Heart right ventricle (tissue), 16 donors: ENCODE data around the gene GIGYF1. TPM values are rescaled to one million over a fixed set of nuclear protein-coding genes. Genes with fewer than 3 reads are reported as not detected.
"Not testable (repeated sequence)": the region's sequence is repeated elsewhere in the genome, so short reads cannot be mapped to it uniquely, and the experiment has no call there.

Source experiments
- ATAC-seq, 8 donors: fragments of 200-7000 bp; cut with Tn5 transposase; one replicate each; pipeline ENCODE4 v1.9.1; 2020; ENCODE audit warnings: mild to moderate bottlenecking in 8 of 8, moderate library complexity in 8 of 8, moderate number of reproducible peaks in 1 of 8
- DNase-seq, 2 donors: peaks; one replicate each; pipeline ENCODE4 v3.0.0-alpha.2; 2020
- H3K27ac ChIP-seq, 10 donors: fragments of 200-600 bp; sonication (generic) in 2 of 10; one replicate each; pipeline versions ENCODE4 v1.5.0 to v1.8.0; 2020 to 2022; ENCODE audit warnings: mild to moderate bottlenecking in 3 of 10
- H3K27me3 ChIP-seq, 7 donors: fragments of 200-600 bp; one replicate each; pipeline ENCODE4 v1.8.0; 2021 to 2022; ENCODE audit warnings: mild to moderate bottlenecking in 2 of 7
- H3K36me3 ChIP-seq, 9 donors: fragments of 200-600 bp; sonication (generic) in 1 of 9; one replicate each; pipeline versions ENCODE4 v1.5.0 to v1.8.0; 2020 to 2022; ENCODE audit warnings: mild to moderate bottlenecking in 2 of 9
- H3K4me1 ChIP-seq, 9 donors: fragments of 200-600 bp; sonication (generic) in 1 of 9; one replicate each; pipeline versions ENCODE4 v1.5.0 to v1.8.0; 2020 to 2022; ENCODE audit warnings: mild to moderate bottlenecking in 4 of 9
- H3K4me3 ChIP-seq, 10 donors: fragments of 200-600 bp; sonication (generic) in 2 of 10; one replicate each; pipeline versions ENCODE4 v1.5.0 to v1.8.0; 2020 to 2022; ENCODE audit warnings: mild to moderate bottlenecking in 7 of 10, moderate library complexity in 2 of 10
- H3K9me3 ChIP-seq, 11 donors: fragments of 200-600 bp in 10 of 11; sonication (generic) in 2 of 11; one replicate each; pipeline versions ENCODE4 v1.5.0 to v1.8.0; 2013 to 2022; ENCODE audit warnings: mild to moderate bottlenecking in 2 of 11, control low read depth in 1 of 11, moderate library complexity in 1 of 11
- WGBS, 2 donors: extraction: QIAGEN DNeasy Blood & Tissue Kit; methylation state at CpG; one replicate each; pipeline ENCODE4 v1.1.7; 2013; ENCODE audit warnings: inconsistent platforms in 1 of 2; 5-methylcytosine and 5-hydroxymethylcytosine counted together
- intact Hi-C, 10 donors: fragments of 100-400 bp; cut with DNase I; formaldehyde crosslinking; loops; one replicate each; pipeline versions ENCODE4 v1.11.1 to v1.14.2; 2022
- polyA plus RNA-seq, 2 donors: library from polyadenylated mRNA; stranded (reverse); fragments of 200-250 nt; gene quantifications; one replicate each; pipeline ENCODE4 v1.2.3, GENCODE V29; 2013
- total RNA-seq, 10 donors: library from RNA; stranded (reverse); fragmentation: NEBNext Ultra II Directional in 3 of 10; extraction: Animal tissue kit (Norgen Biotek cat#: 25700) in 3 of 10; gene quantifications; one replicate each; pipeline versions ENCODE4 v1.2.1 to v1.2.4, GENCODE V29; 2021 to 2023
- TF ChIP-seq, protein P1 (sequence below), 9 donors: fragments of 200-600 bp; sonication (generic) in 2 of 9; IDR thresholded peaks; one replicate each; pipeline versions ENCODE4 v1.5.0 to v1.8.0; 2021 to 2022; ENCODE audit warnings: antibody characterized with exemption in 9 of 9, mild to moderate bottlenecking in 5 of 9, moderate library complexity in 1 of 9
- donor health status: Arrhythmogenic right ventricular cardiomyopathy.
- donor health status: ischemic (EF 13 %, LVEDD 7.1; RV severe dilation, severe dysfunction).
- donor health status: healthy with polysubstance abuse.
- donor health status: DM: no; HTN: yes; CAD: no.
- donor health status: DM: no; HTN: no; CAD: no.
- donor health status: ischemic (EF 25% LVEDD 6.9; RV normal size, moderate dysfunction).
- donor health status: ischemic (EF 25% LVEDD 5.7; RV mildly dilated, moderate dysfunction).
- donor health status: healthy.
- donor health status: DM: yes; HTN: yes; CAD: no.
- donor health status: Ischemic cardiomyopathy.
- donor health status: ischemic (EF 35%, LVEDD 5.7; RV mildly dilated, moderate dysfunction).
- donor health status: nonischemic (EF 11% LVEDD 7.7; RV severe dilation, severe dysfunction).
- donor health status: DM: yes; HTN: yes; CAD: no.
- donor health status: PGD.
- donor health status: ischemic (EF 29% LVEDD 5.4; RV normal size, mild dysfunction).
- donor health status: nonischemic (EF 23%, LVEDD 6.1; RV moderate dilation, normal function).

GIGYF1 gene
- total and polyA plus RNA-seq, 12 donors = 9.4 to 47.3 (median 24.2) TPM

DNA sequence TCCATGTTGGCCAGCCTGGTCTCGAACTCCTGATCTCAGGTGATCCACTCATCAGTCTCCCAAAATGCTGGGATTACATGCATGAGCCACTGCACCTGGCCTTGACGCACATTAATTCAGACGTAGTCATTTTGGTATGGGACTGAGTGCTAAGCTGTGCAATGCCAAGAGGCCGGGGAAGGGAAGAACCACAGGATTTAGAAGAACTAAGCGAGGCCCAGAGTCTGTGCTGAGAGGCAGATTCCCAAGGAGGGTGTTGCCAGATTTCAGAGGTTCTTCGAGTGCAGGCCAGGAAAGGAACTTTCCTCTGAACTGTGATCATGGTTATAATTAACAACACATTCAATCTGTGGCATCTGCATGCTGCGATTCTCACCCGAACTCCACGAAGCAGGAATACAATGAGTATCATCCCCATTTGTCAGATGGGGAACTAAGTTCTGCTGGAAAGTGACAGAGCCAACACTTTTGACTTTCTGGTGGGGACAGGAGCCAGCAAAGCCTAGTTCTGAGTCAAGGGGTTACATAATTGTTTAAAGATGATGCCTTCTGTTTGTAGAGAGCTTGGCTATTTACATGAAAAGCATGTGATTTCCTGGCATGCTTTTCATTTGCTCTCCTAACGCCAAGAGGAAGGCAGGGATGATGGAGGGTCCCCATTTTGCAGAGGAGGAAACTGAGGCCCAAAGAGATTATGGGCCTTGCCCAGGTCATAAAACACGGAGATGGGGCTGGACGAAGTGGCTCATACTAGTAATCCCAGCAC is 33.1 kb upstream of the GIGYF1 start:
- no peak for ATAC-seq
- intact Hi-C loops = loop anchor here in 4 of 10 donors (5.0 to 10.0 kb wide), 3 partner anchors 165 to 262 kb away; partner anchors contain the start of gene SPACDR (in 2 of the 4)
- TF ChIP-seq, protein P1, sequence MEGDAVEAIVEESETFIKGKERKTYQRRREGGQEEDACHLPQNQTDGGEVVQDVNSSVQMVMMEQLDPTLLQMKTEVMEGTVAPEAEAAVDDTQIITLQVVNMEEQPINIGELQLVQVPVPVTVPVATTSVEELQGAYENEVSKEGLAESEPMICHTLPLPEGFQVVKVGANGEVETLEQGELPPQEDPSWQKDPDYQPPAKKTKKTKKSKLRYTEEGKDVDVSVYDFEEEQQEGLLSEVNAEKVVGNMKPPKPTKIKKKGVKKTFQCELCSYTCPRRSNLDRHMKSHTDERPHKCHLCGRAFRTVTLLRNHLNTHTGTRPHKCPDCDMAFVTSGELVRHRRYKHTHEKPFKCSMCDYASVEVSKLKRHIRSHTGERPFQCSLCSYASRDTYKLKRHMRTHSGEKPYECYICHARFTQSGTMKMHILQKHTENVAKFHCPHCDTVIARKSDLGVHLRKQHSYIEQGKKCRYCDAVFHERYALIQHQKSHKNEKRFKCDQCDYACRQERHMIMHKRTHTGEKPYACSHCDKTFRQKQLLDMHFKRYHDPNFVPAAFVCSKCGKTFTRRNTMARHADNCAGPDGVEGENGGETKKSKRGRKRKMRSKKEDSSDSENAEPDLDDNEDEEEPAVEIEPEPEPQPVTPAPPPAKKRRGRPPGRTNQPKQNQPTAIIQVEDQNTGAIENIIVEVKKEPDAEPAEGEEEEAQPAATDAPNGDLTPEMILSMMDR (IDR thresholded peaks at IDR 0.05) = no peak
- Histone ChIP-seq H3K27ac (no peak overlapping the region), H3K27me3 (peaks cover 0 to 67% (median 28%) of the 10 kb centered on the region in 7 donors), H3K9me3 (no peaks in the 10 kb centered on the region), H3K4me1 (peaks cover 0 to 6% (median 0%) of the 10 kb centered on the region in 9 donors), H3K36me3 (no peaks in the 10 kb centered on the region), H3K4me3 (no peak overlapping the region)
- no peak for DNase-seq
- WGBS, 2 donors = 64 to 65% methylated on average over 12 of the region's 12 CpGs

DNA sequence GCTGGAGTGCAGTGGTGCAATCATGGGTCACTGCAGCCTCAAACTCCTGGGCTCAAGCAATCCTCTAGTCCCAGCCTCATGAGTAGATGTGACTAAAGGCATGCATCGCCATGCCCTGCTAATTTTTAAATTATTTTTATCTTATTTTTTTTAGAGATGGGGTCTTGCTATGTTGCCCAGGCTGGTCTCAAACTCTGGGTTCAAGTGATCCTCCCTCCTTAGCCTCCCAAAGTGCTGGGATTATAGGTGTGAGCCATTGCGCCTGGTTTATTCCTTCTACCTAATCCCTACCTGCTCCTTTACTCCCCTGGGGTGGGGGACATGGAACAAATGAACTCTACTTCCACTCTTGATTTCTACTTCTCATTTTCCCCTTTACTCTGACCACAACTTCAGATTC is 30.3 kb upstream of the GIGYF1 start:
- ATAC-seq, DNase-seq, H3K9me3 ChIP-seq, H3K4me3 ChIP-seq, H3K36me3 ChIP-seq, H3K27ac ChIP-seq: not testable (repeated sequence)
- Histone ChIP-seq H3K4me1 (peaks cover 0 to 17% (median 0%) of the 10 kb centered on the region in 9 donors), H3K27me3 (peaks cover 4 to 75% (median 56%) of the 10 kb centered on the region in 7 donors)
- intact Hi-C loops = loop anchor here in 2 of 10 donors (10.0 kb wide), 1 partner anchor 260 kb away; the partner anchor contains the start of gene SPACDR (in 2 of the 2)
- 90% methylated on average over 2 of the region's 2 CpGs for WGBS, 2 donors

DNA sequence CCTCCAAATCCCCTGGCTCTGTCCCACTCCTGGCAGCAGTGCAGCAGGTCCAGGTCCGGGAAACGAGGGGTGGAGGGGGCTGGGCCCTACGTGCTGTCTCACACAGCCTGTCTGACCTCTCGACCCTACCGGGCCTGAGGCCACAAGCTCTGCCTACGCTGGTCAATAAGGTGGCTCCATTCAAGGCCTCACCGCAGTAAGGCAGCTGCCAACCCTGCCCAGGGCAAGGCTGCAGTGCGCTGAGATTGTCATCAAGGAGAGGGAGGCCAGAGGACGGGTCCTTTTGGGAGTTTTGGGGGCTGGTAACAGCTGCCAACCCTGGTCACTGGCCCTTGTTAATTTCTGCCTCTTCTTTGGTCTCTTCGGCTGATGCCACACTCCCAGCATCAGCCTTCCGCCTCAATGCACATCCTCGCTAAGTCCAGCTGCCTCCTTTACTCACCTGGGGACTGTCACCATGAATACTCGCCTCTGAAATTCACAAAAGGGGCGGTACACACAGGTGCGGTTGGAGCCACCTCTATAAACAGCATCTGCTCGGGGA is 29.8 kb upstream of the GIGYF1 start:
- Histone ChIP-seq H3K4me1 (peaks cover 0 to 17% (median 0%) of the 10 kb centered on the region in 9 donors), H3K9me3 (no peaks in the 10 kb centered on the region), H3K27me3 (peaks cover 4 to 79% (median 57%) of the 10 kb centered on the region in 7 donors), H3K4me3 (no peak overlapping the region), H3K36me3 (no peaks in the 10 kb centered on the region), H3K27ac (no peak overlapping the region)
- WGBS, 2 donors = 83 to 85% methylated on average over 16 of the region's 16 CpGs
- DNase-seq (no peak), ATAC-seq (no peak)
- TF ChIP-seq, protein P1 (IDR thresholded peaks at IDR 0.05) = no peak
- intact Hi-C loops = loop anchor here in 2 of 10 donors (10.0 kb wide), 1 partner anchor 259 kb away; the partner anchor contains the start of gene SPACDR (in 2 of the 2)

DNA sequence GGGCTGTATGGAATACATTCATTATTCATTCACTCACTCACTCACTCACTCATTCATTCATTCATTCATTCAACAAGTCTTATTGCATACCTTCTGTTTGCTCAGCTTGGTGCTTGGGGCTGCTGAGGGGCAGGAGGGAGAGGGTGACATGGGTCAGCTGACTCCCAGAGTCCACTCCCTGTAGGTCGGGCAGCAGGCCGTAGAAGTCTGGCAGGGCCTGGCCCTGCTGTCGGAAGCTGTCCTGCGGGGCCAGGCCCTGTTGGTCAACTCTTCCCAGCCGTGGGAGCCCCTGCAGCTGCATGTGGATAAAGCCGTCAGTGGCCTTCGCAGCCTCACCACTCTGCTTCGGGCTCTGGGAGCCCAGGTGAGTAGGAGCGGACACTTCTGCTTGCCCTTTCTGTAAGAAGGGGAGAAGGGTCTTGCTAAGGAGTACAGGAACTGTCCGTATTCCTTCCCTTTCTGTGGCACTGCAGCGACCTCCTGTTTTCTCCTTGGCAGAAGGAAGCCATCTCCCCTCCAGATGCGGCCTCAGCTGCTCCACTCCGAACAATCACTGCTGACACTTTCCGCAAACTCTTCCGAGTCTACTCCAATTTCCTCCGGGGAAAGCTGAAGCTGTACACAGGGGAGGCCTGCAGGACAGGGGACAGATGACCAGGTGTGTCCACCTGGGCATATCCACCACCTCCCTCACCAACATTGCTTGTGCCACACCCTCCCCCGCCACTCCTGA is 28.6 kb upstream of the GIGYF1 start:
- peaks cover 4 to 80% (median 57%) of the 10 kb centered on the region in 7 donors for H3K27me3 ChIP-seq
- TF ChIP-seq, protein P1 (IDR thresholded peaks at IDR 0.05) = no peak
- ATAC-seq = no peak
- H3K27ac ChIP-seq = no peak overlapping the region
- no peak overlapping the region for H3K4me3 ChIP-seq
- H3K9me3 ChIP-seq = no peaks in the 10 kb centered on the region
- intact Hi-C loops = loop anchor here in 2 of 10 donors (10.0 kb wide), 1 partner anchor 258 kb away; the partner anchor contains the start of gene SPACDR (in 2 of the 2)
- H3K4me1 ChIP-seq = peaks cover 0 to 17% (median 0%) of the 10 kb centered on the region in 9 donors
- 79 to 84% methylated on average over 17 of the region's 17 CpGs for WGBS, 2 donors
- no peak for DNase-seq
- H3K36me3 ChIP-seq = no peaks in the 10 kb centered on the region
